ENCODE data around the gene TADA2A. TPM values are rescaled to one million over a fixed set of nuclear protein-coding genes. Genes with fewer than 3 reads are reported as not detected.

The TADA2A gene
- total and polyA plus RNA-seq, 2 of the 8 experiments (the other 6 are each of a cell fraction or from before 2014, with no cell fraction given), result 8.4 to 18.5 TPM

Other genes with a start within 250 kb of the TADA2A start
- gene C17orf78, start 30.9 kb upstream of the TADA2A start, total RNA-seq (2021; fragmentation: NEBNext Ultra II Directional; extraction: Animal tissue kit (Norgen Biotek cat#: 25700)), result not detected in 2 replicates
- gene C17orf78, start 30.9 kb upstream of the TADA2A start, polyA plus RNA-seq (2011; rRNA removed), result not detected in 2 replicates
- gene ACACA, start 50 bp upstream of the TADA2A start, total RNA-seq (2021; fragmentation: NEBNext Ultra II Directional; extraction: Animal tissue kit (Norgen Biotek cat#: 25700)), result 160 and 171 TPM in 2 replicates
- 64.0 and 74.0 TPM in 2 replicates for gene ACACA, start 50 bp upstream of the TADA2A start, polyA plus RNA-seq (2011; rRNA removed)
- gene DUSP14, start 83.0 kb downstream of the TADA2A start, total RNA-seq (2021; fragmentation: NEBNext Ultra II Directional; extraction: Animal tissue kit (Norgen Biotek cat#: 25700)), result 20.7 and 22.1 TPM in 2 replicates
- 35.2 and 37.9 TPM in 2 replicates for gene DUSP14, start 83.0 kb downstream of the TADA2A start, polyA plus RNA-seq (2011; rRNA removed)
- 28.6 and 31.7 TPM in 2 replicates for gene SYNRG, start 202.5 kb downstream of the TADA2A start, total RNA-seq (2021; fragmentation: NEBNext Ultra II Directional; extraction: Animal tissue kit (Norgen Biotek cat#: 25700))
- 7.4 and 7.7 TPM in 2 replicates for gene SYNRG, start 202.5 kb downstream of the TADA2A start, polyA plus RNA-seq (2011; rRNA removed)
- 45.9 and 47.4 TPM in 2 replicates for gene DDX52, start 236.6 kb downstream of the TADA2A start, total RNA-seq (2021; fragmentation: NEBNext Ultra II Directional; extraction: Animal tissue kit (Norgen Biotek cat#: 25700))
- gene DDX52, start 236.6 kb downstream of the TADA2A start, polyA plus RNA-seq (2011; rRNA removed), result 7.4 and 10.0 TPM in 2 replicates